RWPE1 (cell line): ENCODE measurements around the gene CSTF2T.

Experiments
- CTCF ChIA-PET: fragments of 350-600 bp; sonication (Branson Sonifier 250); formaldehyde crosslinking; extraction: SDS; loops from one replicate; lab custom pipeline; 2021; lab: Yijun Ruan, JAX
- POLR2A ChIA-PET: fragments of 400-600 bp; formaldehyde crosslinking; extraction: SDS; loops from one replicate; lab custom pipeline; 2020; ENCODE audit warnings: antibody characterized with exemption; ENCODE audit not compliant: low non-redundant PET; lab: Yijun Ruan, JAX
- DNase-seq: peaks from one replicate; pipeline ENCODE4 v3.0.0; 2012; ENCODE audit warnings: low spot score
- H3K27ac ChIP-seq: fragments of 450-650 bp; 2 replicates; pipeline ENCODE4 v1.5.1; 2017
- CTCF ChIP-seq: fragments of 450-650 bp; conservative IDR thresholded peaks from 2 replicates; pipeline ENCODE4 v1.5.1; 2017; ENCODE audit warnings: low read depth, mild to moderate bottlenecking

Gene CSTF2T

GRCh38 chr10:51659344-51659743, 40.1 kb downstream of the CSTF2T start:
- CTCF ChIA-PET, result no interaction called here
- POLR2A ChIA-PET, result no interaction called here
- H3K27ac ChIP-seq, result no peak overlapping the region
- no peak for DNase-seq
- no peak for TF ChIP-seq CTCF

- DNase-seq, result no peak
- ChIA-PET POLR2A (no interaction called here), CTCF (no interaction called here)
- TF ChIP-seq CTCF, result no peak
- H3K27ac ChIP-seq, result no peak overlapping the region
Observed at GRCh38 chr10:51658000-51658399, 41.4 kb downstream of the CSTF2T start.

- ChIA-PET CTCF (interaction anchor here (0.6 kb wide), 1 partner anchor 642 kb away, joined by 3 read pairs; no protein-coding TSS in a partner anchor), POLR2A (no interaction called here)
- no peak overlapping the region for H3K27ac ChIP-seq
- DNase-seq, result no peak
- TF ChIP-seq CTCF, result no peak
Observed at GRCh38 chr10:51656503-51656902, 42.9 kb downstream of the CSTF2T start.

- DNase-seq, result no peak
- CTCF ChIA-PET, result no interaction called here
- POLR2A ChIA-PET, result no interaction called here
- no peak overlapping the region for H3K27ac ChIP-seq
- TF ChIP-seq CTCF, result no peak
Observed at GRCh38 chr10:51654918-51655317, 44.5 kb downstream of the CSTF2T start.

GRCh38 chr10:51653025-51653424, 46.4 kb downstream of the CSTF2T start:
- POLR2A ChIA-PET, result no interaction called here

GRCh38 chr10:51651063-51651462, 48.3 kb downstream of the CSTF2T start:
- POLR2A ChIA-PET, result no interaction called here

More at GRCh38 chr10:51653025-51653424, 46.4 kb downstream of the CSTF2T start:
- no peak for DNase-seq
- TF ChIP-seq CTCF, result no peak
- CTCF ChIA-PET, result interaction anchor here (1.4 kb wide), 1 partner anchor 14 kb away, joined by 6 read pairs; no protein-coding TSS in a partner anchor
- H3K27ac ChIP-seq, result no peak overlapping the region

More at GRCh38 chr10:51651063-51651462, 48.3 kb downstream of the CSTF2T start:
- peak; percentile 11 for DNase-seq
- no peak overlapping the region for H3K27ac ChIP-seq
- no peak for TF ChIP-seq CTCF
- CTCF ChIA-PET, result no interaction called here
